GM12891 (cell line): Measurements from ENCODE around the gene YWHAB. TPM values are rescaled to one million over a fixed set of nuclear protein-coding genes. Genes with fewer than 3 reads are reported as not detected.

Experiments used
- DNase-seq: peaks from one replicate; pipeline ENCODE4 v3.0.0; 2011; ENCODE audit warnings: low spot score; ENCODE audit not compliant: insufficient read length
- FAIRE-seq: peaks from 2 replicates; lab custom pipeline; 2011; peaks lifted over from hg19 to GRCh38; lab: Jason Lieb, UNC
- PAX5 ChIP-seq: IDR thresholded peaks from 2 replicates; pipeline ENCODE4 v1.6.1; 2011; ENCODE audit warnings: low read length, moderate library complexity, mild to moderate bottlenecking; ENCODE audit not compliant: insufficient read depth, severe bottlenecking
- POLR2A ChIP-seq: IDR thresholded peaks from 2 replicates; pipeline ENCODE4 v1.6.1; 2011; ENCODE audit warnings: low read depth, low read length, control low read depth
- POLR2AphosphoS5 ChIP-seq: IDR thresholded peaks from 2 replicates; pipeline ENCODE4 v1.6.1; 2011; ENCODE audit warnings: low read depth, low read length, control low read depth
- POU2F2 ChIP-seq: IDR thresholded peaks from 2 replicates; pipeline ENCODE4 v1.6.1; 2011; ENCODE audit warnings: low read depth, mild to moderate bottlenecking, control low read depth, low read length, moderate library complexity
- SPI1 ChIP-seq: IDR thresholded peaks from 2 replicates; pipeline ENCODE4 v1.6.1; 2011; ENCODE audit warnings: low read depth, low read length, control low read depth
- TAF1 ChIP-seq: IDR thresholded peaks from 2 replicates; pipeline ENCODE4 v1.6.1; 2011; ENCODE audit warnings: low read depth, low read length, control low read depth
- polyA plus RNA-seq: library from polyadenylated mRNA; unstranded; fragments of >200 nt; gene quantifications from one replicate; pipeline ENCODE4 v1.2.1, GENCODE V29; 2012; ENCODE audit warnings: low read depth, missing spikeins, inconsistent platforms; ENCODE audit not compliant: missing spikeins

YWHAB gene
- 123 TPM for polyA plus RNA-seq

GRCh38 chr20:44885392-44886265 is at the start of gene YWHAB:
TSS of gene YWHAB (plus strand) at chr20:44885705. CDS start at chr20:44901534, 15,829 bp downstream.
- peak; percentile 72 for TF ChIP-seq POLR2AphosphoS5
- TF ChIP-seq POLR2A, result peak; percentile 83
- TF ChIP-seq PAX5, result no peak
- peak; percentile 68; the same call in 1 of the 2 replicates for TF ChIP-seq TAF1
- peak; percentile 56; the same call in 1 of the 2 replicates for TF ChIP-seq SPI1
- peak; percentile 61; the same call in 1 of the 2 replicates for TF ChIP-seq POU2F2
- peak; percentile 92 for DNase-seq
- peak; percentile 94 for FAIRE-seq

GRCh38 chr20:44836601-44837120 is 48.8 kb upstream of the YWHAB start:
- DNase-seq (no peak), FAIRE-seq (no peak)
- no peak for TF ChIP-seq TAF1
- TF ChIP-seq POU2F2, result no peak
- TF ChIP-seq PAX5, result no peak

- no peak for FAIRE-seq
- no peak for TF ChIP-seq POU2F2
- no peak for TF ChIP-seq PAX5
- TF ChIP-seq TAF1, result no peak
- TF ChIP-seq POLR2AphosphoS5, result no peak
- no peak for TF ChIP-seq SPI1
- no peak for TF ChIP-seq POLR2A
- DNase-seq, result no peak
These were observed 47.6 kb upstream of the YWHAB start for GRCh38 chr20:44837946-44838345.

GRCh38 chr20:44838521-44838920 is 47.0 kb upstream of the YWHAB start:
- FAIRE-seq (no peak), DNase-seq (no peak)
- no peak for TF ChIP-seq POLR2AphosphoS5
- TF ChIP-seq POLR2A, result no peak
- TF ChIP-seq PAX5, result no peak
- no peak for TF ChIP-seq POU2F2
- no peak for TF ChIP-seq TAF1
- TF ChIP-seq SPI1, result no peak

GRCh38 chr20:44839481-44839880 is 46.0 kb upstream of the YWHAB start:
- DNase-seq (no peak), FAIRE-seq (no peak)
- TF ChIP-seq PAX5, result no peak
- no peak for TF ChIP-seq POLR2AphosphoS5
- no peak for TF ChIP-seq POU2F2
- TF ChIP-seq POLR2A, result no peak
- no peak for TF ChIP-seq SPI1
- no peak for TF ChIP-seq TAF1

- TF ChIP-seq POLR2A, result no peak
- no peak for TF ChIP-seq PAX5
- TF ChIP-seq SPI1, result no peak
- TF ChIP-seq TAF1, result no peak
- no peak for TF ChIP-seq POU2F2
- TF ChIP-seq POLR2AphosphoS5, result no peak
- no peak for FAIRE-seq
These were observed 44.7 kb upstream of the YWHAB start for GRCh38 chr20:44840826-44841225.

GRCh38 chr20:44841955-44842354 is 43.5 kb upstream of the YWHAB start:
- TF ChIP-seq PAX5 (no peak), POLR2AphosphoS5 (no peak), POU2F2 (no peak), TAF1 (no peak), SPI1 (no peak), POLR2A (no peak)
- FAIRE-seq, result no peak

More at GRCh38 chr20:44840826-44841225, 44.7 kb upstream of the YWHAB start:
- DNase-seq, result no peak

GRCh38 chr20:44843876-44844275 is 41.6 kb upstream of the YWHAB start:
- no peak for FAIRE-seq
- no peak for DNase-seq
- no peak for TF ChIP-seq POU2F2
- no peak for TF ChIP-seq SPI1
- TF ChIP-seq TAF1, result no peak
- no peak for TF ChIP-seq POLR2AphosphoS5
- TF ChIP-seq POLR2A, result no peak
- no peak for TF ChIP-seq PAX5

More at GRCh38 chr20:44841955-44842354, 43.5 kb upstream of the YWHAB start:
- no peak for DNase-seq

GRCh38 chr20:44848254-44849015 is 37.1 kb upstream of the YWHAB start:
- no peak for FAIRE-seq
- DNase-seq, result no peak
- TF ChIP-seq TAF1 (no peak), POLR2A (no peak), POLR2AphosphoS5 (no peak), POU2F2 (no peak), PAX5 (no peak), SPI1 (no peak)
